Adipose tissue (tissue), 3 donors: ENCODE measurements around the gene STXBP6. TPM values are rescaled to one million over a fixed set of nuclear protein-coding genes. Genes with fewer than 3 reads are reported as not detected.
"Not testable (repeated sequence)": the region's sequence is repeated elsewhere in the genome, so short reads cannot be mapped to it uniquely, and the experiment has no call there.

Experiments used
- H3K27ac ChIP-seq: one replicate; pipeline ENCODE4 v1.5.1; 2013; ENCODE audit warnings: low read depth, low read length
- WGBS, 3 donors: extraction: QIAGEN DNeasy Blood & Tissue Kit; methylation state at CpG; one replicate each; pipeline ENCODE4 v1.1.7; 2013; 5-methylcytosine and 5-hydroxymethylcytosine counted together
- polyA plus RNA-seq, 3 donors: library from polyadenylated mRNA; stranded (reverse); fragments of 200-250 nt; gene quantifications; one replicate each; pipeline ENCODE4 v1.2.3, GENCODE V29; 2013
- donor health status: healthy with polysubstance abuse.
- donor health status: Bipolar disorder and iron deficiency.
- donor health status: healthy.

STXBP6 gene
- polyA plus RNA-seq, 3 donors, result 3.3 to 31.2 (median 11.4) TPM

DNA sequence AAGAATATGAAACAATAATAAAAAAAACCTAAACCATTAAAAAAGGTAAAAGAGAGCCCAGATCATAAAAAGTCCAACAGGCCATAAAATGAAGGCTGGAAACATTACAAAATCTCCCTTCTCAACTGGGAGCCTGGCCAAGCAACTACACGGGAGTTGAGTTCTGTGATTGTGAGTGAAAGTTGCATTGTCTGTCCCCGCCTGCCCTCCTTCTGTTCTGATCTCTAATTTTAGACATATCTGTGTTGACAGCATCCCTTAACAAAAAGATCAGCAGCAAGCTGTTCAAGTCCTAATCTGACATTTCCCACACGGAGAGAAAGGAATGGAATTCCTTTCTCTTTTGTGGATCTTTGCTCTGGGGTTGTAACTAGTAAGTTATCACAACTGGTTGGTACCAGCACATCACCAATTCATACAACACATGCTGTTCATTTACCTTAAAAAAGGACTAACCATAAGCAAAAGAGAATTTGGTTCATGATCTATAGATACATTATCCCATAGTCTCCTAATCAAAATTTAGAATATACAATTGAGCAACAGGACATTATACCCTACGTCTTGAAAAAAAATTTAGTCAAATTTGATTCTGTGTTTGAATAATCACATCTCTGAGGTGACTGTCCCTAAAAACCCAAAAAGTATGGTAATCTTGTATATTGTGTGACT, 210.9 kb downstream of the STXBP6 start:
- 28 to 62% (median 50%) methylated on average over 4 of the region's 4 CpGs for WGBS, 3 donors
- no peak overlapping the region for H3K27ac ChIP-seq

DNA sequence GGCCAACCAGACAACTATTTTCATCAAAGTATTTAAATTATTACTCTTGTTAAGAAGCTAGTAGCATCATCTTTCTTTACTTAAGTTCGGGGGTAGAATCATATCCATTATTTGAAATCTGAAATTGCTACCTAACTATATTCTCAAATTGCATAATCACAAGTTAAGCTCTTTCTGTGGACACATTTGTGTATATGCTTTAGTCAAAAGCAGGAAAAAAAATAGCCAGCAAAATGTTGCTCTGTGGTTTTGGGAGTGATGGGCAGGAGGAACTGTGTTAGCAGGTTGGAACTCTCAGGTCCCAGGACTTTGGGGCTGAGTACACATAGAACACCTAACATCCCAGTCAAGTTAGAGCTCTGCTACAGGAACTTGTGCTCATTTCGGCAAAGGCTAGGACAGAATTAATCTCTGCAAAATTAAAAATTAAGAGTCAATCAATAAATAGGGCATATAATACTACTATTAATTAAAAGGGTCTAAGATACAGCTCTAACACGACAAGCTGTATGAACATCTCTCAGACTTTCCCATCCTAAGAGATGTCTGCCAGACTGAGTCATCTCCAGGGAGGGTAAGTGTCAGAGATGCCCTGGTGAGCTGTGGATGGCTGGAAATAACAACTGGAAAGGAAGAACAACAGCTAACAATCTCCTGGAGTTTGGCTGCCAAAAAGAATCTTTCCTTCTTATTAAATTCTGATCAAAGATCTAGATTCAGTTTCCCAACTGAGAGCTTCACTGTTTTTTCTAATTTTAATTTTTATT, 212.5 kb downstream of the STXBP6 start:
- H3K27ac ChIP-seq, result no peak overlapping the region
- WGBS, 3 donors, result 65 to 73% (median 71%) methylated on average over 3 of the region's 3 CpGs

DNA sequence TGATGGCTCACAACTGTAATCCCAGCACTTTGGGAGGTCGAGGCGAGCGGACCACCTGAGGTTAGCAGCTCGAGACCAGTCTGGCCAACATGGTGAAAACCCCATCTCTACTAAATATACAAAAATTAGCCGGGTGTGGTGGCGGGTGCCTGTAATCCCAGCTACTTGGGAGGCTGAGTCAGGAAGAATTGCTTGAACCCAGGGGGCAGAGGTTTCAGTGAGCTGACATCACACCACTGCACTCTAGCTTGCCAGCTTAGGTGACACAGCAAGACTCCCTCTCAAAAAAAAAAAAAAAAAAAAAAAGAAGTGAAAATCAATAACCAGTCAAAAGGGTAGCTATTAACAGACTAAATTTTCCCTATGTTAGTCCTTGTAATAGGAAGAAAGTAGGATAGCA, 213.6 kb downstream of the STXBP6 start:
- WGBS, 3 donors, result 80 to 99% (median 97%) methylated on average over 6 of the region's 6 CpGs
- H3K27ac ChIP-seq, result not testable (repeated sequence)

DNA sequence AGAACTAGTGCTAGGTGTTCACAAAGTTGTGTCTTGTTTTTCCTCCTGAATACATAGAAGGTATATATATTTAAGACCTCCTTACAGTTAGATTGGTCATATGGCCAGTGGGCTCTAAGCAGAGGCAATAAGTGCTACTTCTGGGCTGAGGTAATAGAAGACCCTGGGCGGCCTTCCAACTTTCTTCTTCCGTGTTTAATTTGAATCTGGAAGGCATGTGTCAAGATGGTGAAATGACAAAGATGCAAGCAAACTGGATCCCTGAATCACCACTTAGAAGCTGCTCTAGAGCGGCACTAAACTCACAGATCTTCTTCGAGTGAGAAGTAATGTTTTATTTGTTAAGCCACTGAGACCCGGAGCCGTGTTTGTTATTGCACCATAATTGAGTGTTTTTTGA, 215.0 kb downstream of the STXBP6 start:
- 91 to 95% (median 94%) methylated on average over 6 of the region's 6 CpGs for WGBS, 3 donors

DNA sequence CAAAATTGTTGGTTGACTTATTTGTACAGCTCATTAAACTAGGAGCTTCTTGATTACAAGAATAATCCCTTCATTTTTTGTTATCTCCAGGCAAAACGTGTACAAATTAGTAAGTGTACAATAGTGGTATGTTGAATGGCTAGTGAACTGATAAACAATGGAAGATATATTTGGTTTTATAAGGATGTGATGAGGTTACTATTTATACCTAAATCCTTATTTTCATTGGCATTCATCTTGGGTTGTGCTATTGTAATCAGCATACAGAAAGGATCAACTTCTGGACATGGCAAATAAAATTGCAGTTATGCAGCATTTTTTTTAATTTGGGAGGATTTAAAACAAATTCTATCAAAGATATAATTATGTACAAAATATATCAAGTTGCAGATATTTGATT, 216.6 kb downstream of the STXBP6 start:
- WGBS, 3 donors, result 70 to 82% (median 70%) methylated on average over 1 of the region's 1 CpG
- H3K27ac ChIP-seq, result no peak overlapping the region

More for the DNA sequence above, 215.0 kb downstream of the STXBP6 start:
- no peak overlapping the region for H3K27ac ChIP-seq

DNA sequence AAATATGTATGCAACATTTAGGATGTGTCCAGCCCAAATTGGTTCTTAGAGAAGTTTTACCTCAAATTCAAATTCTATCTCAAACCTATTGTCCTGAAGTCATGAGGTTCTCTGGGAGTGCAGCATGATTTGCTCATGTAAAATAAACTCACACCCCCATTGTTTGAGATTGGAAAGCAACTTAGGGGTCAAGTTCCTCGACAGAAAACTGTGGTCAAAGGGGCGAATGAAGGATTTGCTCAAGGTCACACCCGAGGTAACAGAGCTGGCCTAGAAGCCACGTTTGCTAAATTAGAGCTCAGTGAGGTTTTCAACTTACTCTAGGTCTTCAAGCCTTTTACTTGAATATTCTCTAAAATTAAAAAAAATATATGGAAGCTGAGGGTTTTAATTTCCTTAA, 218.3 kb downstream of the STXBP6 start:
- 71 to 88% (median 85%) methylated on average over 4 of the region's 4 CpGs for WGBS, 3 donors
- no peak overlapping the region for H3K27ac ChIP-seq

DNA sequence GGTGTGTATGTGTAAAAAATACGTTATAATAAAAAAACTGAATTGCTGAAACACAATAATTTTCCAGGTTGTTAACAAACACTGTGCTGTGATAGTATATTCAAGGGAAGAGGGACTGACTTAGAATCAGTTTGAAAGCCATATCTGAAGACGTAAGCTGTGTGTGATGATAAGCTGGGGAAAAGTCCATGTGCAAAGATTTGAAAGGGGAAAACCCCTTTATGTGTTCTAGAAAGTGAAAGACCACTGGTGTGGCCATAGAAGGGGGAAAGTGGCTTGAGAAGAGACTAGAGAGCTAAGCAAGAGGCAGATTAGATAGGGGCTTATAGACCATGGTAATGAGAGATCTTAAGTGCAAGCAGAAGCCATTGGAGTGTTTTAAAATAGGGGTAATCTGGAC, 220.1 kb downstream of the STXBP6 start:
- WGBS, 3 donors, result 23 to 88% (median 66%) methylated on average over 2 of the region's 2 CpGs
- H3K27ac ChIP-seq, result no peak overlapping the region

DNA sequence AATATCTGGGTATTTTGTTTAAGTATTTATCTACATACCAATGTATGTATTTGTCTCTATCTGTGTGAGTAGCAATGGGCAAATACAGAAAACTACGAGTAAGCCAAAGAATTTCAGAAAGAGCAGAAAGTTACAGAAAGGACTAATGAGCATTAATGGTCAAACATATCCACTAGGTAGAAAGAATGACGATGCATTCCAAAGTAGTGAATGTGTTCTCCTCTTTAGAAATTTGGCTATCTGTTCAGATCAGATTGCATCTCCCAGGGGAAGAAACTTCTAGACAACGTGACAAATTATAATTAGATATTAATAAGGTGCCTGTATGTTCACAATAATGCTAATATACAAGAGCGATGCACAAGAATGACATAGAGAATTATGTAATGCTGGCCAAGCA, 221.5 kb downstream of the STXBP6 start:
- WGBS, 3 donors, result 77 to 94% (median 86%) methylated on average over 4 of the region's 4 CpGs
- H3K27ac ChIP-seq, result no peak overlapping the region

DNA sequence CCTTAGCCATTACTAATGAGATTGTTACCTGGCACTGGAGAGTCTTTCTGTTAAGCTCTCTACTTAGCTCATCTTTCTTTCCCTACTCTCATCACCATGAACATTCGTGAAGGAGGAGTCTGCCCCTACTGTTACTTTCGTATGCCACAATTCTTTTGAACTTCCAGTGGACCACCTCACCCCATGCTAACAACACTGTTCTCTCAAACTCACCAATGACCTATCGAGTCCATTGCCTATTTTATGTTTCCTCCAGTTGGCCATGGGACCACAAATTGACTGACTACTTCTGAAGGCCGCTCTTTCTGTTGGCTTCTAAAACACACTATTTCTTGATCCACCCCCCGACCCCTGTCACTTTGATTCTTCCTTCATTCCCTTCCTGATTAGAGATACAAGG, 223.6 kb downstream of the STXBP6 start:
- H3K27ac ChIP-seq, result no peak overlapping the region
- 90 to 91% (median 90%) methylated on average over 5 of the region's 5 CpGs for WGBS, 3 donors

DNA sequence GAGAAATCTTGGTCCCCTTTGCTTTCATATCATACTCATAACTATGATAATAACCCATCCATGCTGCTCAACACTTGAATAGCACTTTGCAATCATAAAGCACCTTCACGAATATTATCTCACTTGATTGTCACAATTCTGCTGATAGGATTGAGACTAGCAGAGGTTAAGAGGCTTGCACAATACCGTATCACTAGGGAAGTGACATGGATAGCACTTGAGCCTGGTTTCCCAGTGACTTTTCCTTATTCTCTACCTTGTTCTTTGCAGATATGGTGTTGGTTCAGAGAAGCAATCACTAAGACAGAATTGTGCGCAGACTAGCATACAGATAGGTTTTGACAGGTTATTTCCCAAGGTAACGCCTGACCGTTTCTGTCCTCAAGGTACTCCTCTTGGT, 229.3 kb downstream of the STXBP6 start:
- no peak overlapping the region for H3K27ac ChIP-seq
- WGBS, 3 donors, result 64 to 93% (median 92%) methylated on average over 5 of the region's 5 CpGs

DNA sequence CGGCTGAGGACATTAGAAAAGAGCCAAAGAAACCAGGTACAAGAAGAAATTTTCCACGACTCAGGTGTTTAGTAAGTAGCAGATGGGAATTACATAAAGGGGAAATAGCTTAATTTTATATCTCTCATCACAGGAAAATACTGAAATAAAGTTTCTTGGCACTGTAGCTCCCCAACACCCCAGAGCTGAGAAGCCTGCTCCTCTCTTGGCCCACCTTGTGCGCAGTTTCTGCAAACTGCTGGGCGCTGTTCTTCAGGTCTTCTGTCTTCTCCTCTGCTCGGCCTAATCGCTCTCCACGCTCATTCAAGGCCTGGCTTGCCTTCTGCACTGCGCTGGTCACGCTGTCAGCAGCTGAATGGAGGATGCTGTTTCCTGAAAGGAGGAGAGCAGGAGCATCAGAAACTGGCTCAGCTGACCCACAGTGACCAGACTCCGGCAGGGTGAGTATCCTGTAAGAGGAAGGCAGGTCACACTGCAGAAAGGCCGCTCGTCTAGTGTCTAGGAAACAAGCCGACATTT, 231.1 kb downstream of the STXBP6 start:
- WGBS, 3 donors, result 79 to 92% (median 92%) methylated on average over 13 of the region's 13 CpGs
- no peak overlapping the region for H3K27ac ChIP-seq

DNA sequence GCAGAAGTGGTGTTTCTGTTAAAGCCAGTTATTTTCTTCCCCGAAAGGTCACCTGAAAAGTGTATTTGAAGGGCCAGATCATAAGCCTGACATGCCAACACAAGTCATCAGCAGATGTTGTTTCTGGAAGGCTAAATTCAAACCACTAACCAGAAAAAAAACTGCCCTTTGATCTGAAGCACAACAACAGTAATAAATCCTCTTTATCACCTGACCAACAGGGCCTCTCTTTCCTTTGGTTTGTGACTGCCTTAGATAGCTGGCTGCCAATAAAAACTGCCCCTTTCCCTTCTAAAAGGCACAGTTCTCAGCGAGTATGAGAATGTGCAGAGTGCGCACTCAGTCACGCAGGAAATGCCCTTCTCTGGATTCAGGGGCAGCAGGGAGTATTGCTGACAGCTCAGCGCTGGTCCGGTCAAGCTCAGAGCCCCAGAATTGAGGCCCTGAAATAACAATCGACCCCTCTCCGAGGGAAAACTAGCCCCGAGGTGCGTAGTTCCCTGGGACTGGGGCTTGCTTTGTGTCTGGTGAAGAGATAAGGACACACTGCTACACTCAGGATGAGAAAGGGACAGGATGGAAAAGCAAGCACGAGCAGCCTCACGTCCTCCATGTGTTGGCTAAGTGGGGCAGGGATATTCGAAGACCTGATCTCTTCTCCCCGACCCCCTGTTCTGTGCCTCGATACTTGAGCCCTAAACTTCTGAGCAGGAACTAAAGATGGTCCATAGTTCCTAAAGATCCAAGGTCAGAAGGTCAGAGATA, 231.7 kb downstream of the STXBP6 start:
- WGBS, 3 donors, result 40 to 70% (median 64%) methylated on average over 15 of the region's 15 CpGs
- H3K27ac ChIP-seq, result no peak overlapping the region

DNA sequence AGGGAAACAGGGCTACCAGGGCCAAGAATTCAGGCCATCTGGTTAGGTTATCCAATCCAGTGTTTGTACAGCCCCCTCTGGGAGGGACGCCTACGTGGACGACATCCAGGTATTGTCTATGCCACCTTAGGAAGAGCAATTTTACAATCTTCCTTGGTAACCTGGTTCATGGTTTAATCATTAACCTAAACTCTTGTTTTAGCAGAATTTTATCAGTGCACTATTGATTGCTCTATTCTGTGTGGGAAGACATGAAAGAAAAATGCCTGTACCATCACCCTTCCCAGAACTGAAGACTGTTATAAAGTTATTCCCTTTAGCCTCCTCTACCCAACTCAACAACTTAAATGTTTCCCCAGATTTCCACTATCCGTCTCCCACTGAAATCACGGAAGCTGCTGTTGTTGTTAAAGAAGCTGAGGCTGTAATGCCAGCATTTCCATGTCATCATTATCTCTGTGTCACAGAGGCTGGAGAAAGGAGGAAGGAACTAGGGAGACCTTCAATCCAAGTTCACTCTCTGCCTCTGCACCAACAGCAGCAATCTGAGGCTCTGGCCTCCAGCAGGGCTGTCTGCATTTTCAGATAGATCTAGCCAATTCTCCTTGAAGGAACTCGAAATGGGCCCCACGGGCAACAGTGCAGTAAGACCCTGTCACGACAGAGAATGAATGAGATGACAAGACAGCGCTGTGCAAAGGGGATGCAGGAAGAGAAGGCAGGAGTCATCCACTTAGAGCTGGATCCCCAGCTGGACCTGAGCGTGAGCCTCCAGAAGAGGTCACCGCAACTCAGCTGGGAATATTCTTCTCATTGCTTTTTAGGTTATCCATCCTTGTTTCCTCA, 232.5 kb downstream of the STXBP6 start:
- WGBS, 3 donors, result 19 to 65% (median 61%) methylated on average over 11 of the region's 11 CpGs
- H3K27ac ChIP-seq, result no peak overlapping the region

DNA sequence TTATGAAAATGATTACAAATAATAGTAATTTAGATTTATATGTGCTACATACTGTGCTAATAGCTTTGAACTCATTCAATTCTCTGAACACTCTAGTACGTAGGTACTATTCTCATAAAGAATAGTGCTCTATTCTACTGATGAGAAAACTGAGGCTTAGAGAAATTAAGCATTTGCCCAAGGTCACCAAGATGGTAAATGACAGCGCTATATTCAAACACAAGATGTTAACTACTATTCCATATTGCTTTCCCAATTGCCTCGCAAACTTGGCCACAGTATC, 233.1 kb downstream of the STXBP6 start:
- no peak overlapping the region for H3K27ac ChIP-seq
- 35 to 80% (median 76%) methylated on average over 3 of the region's 3 CpGs for WGBS, 3 donors

DNA sequence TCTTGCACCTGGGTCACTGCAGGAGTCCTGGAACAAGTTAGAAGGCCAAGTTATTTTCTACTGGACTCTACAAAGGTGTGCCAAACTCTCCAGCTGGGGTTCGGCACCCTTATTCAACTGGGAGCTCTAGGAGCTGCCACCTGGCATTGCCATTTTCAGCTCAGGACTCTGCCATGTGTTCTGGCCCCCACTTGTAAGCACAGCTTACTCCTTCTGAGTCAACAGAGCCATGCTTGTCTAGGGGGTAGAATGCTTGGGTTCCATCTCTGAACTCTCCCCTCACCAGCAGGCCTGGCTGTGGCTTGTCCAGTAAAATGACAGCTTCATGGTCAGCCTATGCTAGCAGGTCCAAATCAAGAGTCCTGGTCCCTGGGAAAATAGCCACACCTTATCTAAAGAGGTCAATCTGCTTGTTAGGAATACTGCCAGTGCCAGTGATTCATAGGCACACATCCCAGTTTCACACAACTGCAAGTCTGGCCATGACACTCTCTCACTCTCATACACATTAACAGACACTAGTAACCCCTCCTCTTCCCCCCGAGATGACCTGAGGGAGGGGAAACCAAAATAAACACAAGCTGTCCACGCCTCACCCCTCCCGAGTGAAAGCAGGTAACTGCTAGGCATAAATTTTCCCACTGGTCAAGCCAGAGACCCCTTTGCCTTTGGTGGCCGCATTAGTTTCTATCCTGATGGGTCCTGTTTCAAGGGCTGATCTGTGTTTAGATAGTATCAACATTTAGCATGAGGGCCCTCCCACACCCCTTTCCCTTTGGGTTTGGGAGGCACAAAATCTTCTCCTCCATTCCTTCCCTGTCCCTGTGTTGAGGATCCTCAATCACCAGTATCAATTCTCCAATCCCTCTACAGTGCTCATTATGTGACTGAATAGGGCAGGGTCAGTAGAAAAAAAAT, 233.7 kb downstream of the STXBP6 start:
- H3K27ac ChIP-seq, result no peak overlapping the region

DNA sequence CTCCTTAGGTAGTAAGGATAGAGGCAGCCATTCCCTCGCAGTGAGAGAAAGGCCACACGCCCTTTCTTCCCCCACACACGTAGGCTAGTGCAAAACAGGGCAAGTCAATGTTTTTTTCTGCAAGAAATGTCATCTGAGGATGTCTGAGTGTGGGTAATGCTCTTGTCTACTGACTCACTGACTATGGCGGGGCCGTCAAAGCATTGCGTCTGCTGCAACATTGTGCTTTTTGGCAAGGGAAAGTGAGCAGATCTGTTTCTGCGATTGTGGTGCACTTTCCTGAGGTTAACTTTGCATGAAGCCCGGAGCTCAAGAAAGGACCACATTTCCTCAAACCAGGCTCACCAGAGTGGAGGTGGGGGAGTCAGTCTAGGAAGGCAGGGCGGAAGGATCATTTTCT, 234.4 kb downstream of the STXBP6 start:
- WGBS, 3 donors, result 54 to 85% (median 78%) methylated on average over 9 of the region's 9 CpGs

More for the DNA sequence above, 233.7 kb downstream of the STXBP6 start:
- WGBS, 3 donors, result 28 to 77% (median 76%) methylated on average over 5 of the region's 5 CpGs

DNA sequence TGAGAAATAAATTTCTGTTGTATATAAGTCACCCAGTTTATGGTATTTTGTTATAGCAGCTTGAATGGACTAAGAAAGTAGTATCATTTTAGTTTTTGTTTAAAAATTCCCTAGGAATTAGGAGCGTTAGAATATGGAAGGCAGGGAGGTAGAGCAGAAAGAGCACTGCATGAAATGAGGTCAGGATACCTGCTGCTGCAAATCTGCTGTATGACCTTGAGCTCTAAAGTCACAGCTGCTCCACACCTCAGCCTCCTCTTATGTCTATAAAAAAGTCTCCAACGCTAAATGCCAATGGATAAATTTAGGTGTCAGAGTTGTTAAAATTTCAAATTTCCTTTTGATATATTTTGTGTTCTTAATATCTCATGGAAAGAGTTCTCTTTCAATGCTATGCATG, 235.0 kb downstream of the STXBP6 start:
- WGBS, 3 donors, result 53 to 92% (median 87%) methylated on average over 2 of the region's 2 CpGs
- no peak overlapping the region for H3K27ac ChIP-seq

More for the DNA sequence above, 234.4 kb downstream of the STXBP6 start:
- H3K27ac ChIP-seq, result no peak overlapping the region
